HG02678 (cell line): Measurements from ENCODE around the gene AKR7A3.
"Not testable (repeated sequence)": the region's sequence is repeated elsewhere in the genome, so short reads cannot be mapped to it uniquely, and the experiment has no call there.

ENCODE experiments used
- ATAC-seq: cut with Tn5 transposase; IDR thresholded peaks from one replicate; pipeline ENCODE4 v1.9.1; 2021; ENCODE audit warnings: mild to moderate bottlenecking, moderate library complexity; ENCODE audit not compliant: unreplicated experiment

Gene AKR7A3

DNA sequence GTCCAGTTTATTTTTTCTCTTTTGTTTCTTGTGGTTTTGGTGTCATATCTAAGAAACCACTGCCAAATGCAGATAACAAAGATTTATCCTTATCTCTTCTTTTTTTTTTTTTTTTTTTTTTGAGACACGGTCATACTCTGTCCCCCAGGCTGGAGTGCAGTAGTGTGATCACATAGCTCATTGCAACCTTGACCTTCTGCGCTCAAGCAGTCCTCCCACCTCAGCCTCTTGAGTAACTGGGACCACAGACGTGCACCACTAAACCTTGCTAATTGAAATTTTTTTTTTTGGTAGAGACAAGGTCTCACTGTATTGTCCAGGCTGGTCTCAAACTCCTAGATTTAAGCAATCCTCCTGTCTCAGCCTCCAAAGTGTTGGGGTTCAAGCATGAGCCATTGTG lies 32.5 kb upstream of the AKR7A3 start:
- no peak for ATAC-seq

DNA sequence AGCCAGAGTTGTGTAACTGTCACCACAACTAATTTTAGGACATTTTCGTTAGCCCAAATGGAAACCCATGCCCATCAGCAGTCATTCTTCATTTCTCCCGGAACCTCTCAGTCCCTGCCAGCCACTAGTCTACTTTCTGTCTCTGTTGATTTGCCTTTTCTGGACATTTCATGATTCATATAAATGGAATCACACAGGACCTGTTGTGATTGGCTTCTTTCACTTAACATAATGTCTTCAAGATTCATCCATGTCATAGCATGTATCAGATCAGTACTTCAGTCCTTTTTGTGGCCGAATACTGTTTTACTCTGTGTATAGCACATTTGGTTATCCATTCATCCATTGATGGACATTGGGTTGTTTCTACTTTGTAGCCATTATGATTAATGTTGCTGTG lies 30.6 kb upstream of the AKR7A3 start:
- ATAC-seq, result no peak

DNA sequence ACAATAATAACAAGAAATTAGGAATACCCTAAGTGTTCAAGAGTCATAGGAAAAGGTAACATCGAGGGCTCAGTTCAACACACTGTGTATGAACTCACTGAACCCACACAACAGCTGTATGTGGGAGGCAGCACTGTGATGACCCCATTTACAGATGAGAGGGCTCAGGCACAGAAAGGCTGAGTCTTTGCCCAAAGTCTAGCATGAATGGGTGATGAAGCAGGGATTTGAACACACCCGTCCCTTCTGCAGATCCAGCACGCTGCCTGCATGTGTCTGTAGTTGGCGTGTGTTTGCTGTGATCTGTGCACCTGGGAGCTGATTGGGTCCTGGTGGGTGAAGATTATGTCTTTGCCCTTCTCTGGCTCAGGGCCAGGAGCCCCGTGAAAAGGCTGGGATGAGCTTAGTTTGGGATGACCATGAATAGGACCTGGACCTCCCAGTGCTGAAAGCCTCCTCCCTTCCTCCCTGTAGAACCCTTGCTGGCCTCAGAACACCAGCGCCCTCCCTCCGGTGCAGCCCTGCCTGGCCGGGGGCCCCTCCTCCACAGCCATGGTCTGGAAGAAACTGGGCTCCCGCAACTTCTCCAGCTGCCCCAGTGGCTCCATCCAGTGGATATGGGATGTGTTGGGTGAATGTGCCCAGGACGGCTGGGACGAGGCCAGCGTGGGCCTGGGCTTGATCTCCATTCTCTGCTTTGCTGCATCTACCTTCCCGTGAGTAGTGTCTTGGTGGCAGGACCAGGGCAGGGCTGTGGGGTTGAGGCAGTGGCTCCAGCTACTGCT lies 28.7 kb upstream of the AKR7A3 start:
- ATAC-seq, result no peak

DNA sequence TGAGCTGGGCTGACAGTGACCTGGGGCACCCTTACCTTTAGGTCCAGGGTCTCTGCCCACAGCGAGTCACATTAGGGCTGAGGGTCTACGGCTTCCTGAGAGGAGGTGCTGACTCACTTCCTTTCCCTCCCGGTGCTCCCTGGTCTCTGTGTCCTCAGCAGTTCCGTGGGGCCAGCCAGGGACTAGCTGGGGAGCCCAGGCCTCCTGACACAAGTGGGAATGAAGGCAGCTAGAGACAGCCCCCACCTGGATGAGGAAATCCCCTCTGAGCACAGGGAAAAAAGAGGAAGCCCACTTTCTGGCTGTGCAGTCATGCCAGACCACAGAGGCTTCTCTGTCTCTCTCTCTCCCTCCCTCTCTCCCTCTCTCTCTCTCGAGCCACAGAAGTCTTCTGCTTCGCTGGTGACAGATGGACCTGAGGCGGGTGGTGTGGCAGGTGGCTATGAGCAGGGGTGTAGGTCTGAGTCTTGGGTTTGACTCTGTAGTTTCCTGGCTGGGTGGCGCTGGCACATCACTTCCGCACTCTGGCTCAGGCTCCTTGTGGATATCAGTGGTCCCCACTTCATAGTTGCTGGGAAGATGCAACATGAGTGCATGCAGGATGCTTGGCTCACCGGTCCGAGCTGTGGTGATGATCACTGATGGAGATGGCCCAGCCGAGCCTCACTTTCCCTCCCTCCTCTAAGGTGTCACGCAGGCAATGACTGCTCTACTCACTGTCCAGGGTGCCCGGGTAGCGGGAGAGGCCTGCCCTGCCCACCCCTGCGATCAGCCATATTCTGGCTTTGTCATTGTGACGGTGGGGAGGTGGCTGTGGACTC lies 27.0 kb upstream of the AKR7A3 start:
- no peak for ATAC-seq

DNA sequence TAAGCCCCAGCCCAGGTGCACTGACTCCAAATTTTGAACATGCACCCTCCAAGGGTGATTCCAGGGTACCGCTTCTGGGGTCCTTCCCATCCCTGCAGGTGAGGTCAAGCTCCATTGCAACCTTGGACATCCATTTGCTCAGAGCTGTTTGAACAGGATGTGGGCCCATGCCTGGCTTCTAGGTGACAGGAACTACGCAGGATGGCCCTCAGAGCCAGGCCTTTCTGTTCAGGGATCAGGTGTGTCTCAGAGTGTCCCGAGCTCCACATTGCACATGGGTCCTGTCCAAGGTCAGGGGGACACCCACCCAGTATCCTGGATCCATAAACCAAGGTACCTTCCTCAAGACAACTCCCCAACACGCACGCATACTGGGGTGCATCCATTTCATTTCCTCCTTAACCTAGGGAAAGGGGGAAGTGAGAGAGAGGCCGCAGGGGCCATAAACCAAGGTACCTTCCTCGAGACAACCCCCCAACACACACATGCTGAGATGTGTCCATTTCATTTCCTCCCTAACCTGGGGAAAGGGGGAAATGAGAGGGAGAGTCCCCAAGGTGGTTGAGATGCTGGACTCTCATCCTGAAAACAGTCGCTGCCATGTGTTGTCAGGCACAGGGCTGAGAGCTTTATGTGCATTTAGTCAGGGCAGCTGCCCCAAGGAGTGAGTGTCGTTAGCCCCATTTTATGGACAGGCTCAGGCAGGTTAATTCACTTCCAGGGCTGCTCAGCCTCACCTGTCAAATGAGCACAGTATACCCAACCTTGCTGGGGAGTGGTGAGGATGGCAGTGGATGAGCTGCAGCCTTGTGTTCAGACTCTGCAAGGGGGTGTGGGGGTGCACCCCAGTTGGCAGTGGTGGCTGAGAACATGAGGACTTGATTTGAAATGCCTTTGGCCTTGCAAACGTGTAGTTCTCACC lies 25.7 kb upstream of the AKR7A3 start:
- ATAC-seq, result no peak

DNA sequence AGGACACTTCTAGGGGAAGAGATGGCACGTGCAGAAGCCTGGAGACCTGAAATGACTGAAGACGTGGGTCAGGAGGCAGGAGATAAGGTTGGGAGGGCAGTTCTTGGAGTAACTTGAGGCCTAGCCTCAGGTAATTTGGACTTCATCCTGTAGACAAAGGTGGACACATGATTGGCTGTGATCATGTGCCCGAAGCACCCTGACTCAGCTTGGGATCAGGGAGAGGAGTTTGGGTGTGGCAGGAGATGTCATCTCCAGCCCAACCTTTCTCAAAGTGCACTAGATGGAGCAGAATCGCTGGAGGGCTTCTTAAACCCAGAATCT lies 25.0 kb upstream of the AKR7A3 start:
- no peak for ATAC-seq

DNA sequence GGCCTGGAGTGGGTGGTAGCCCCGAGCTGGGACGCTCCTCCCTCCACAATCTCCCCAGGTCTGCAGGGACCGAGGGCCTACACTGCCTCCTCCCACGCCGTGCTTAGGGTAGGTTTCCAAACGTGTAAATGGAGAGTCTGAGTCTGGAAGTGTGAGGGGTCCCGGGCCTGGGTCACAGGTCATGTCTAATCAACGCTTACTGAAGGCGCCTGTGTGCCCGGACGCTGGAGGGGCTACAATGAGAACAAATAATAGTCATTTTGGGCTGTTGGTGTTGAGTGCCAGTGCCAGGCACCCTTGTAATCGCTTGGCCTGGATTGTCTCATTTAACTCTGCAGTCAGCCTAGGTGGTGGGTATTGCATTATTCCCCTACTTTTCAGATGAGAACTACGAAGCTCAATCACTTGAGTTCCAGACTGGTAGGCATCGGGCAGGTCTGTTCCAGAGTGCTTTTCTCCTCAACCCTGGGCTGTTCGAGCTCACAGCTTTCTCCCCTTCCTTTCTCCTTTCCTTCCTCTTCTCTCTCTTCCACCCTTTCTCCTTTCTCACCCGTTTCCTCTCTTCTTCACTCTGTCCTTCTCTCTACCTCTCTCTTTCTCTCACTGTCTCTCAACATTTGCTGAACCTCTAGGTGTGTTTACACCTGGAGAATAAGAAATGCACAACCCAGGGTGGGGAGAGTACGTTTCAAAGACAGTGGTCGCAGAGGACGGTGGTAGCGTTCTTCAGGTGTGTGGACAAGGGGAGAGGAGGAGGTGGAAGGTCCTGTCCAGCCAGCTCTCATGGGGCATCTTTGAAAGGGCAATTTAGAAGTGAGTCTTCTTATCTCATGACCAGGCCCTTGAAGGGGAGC lies 24.4 kb upstream of the AKR7A3 start:
- no peak for ATAC-seq

DNA sequence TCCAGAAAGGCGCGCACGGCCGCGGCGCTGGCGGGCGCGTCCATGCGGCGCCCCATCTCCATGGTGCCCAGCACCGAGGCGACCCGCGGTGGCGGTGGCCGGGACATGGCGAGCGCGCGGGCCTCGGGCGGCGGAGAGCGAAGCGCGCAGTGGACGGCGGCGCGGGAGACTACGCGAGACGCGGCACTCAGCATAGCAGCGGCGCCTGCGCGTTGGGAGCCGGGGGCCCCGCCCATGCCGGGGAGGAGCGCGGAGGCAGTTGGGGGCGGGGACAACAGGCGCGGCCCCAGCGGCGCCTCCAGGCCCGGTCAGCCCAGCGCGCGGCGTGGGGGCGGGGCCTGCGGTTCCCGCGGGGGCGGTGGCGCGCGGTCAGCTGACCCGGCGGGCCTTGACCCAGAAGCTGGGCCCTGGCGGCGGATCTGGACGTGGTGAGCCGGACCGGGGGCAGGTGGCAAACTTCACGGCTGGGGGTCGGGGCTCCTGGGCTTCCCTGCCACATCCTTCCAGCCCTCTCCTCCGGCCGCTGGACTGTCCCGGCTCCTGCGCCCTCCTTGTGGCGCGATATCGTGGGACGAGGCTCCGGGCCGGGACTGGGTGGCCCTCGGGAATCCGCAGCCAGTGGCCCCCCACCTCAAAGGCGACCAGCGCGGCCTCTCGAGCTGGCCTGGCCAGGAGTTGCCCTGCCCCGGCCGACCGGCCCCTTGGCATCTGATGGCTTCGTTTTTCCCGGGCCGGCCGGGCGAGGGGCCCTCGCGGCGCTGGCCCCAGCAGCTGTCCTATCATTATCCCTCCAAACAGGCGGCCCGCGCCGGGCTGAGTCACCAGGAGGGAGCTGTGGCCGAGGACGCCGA lies 23.6 kb upstream of the AKR7A3 start, which contains the start of the genes AKR7A2 and SLC66A1:
Gene AKR7A2 (minus strand): TSS at position 214 of the 851 bp plus-strand sequence. CDS start 20 bp downstream, at position 194.
Gene SLC66A1 (plus strand): TSS at position 396 of the 851 bp plus-strand sequence. CDS start 5,352 bp downstream, outside the sequence.
- ATAC-seq, result peak; percentile 80

DNA sequence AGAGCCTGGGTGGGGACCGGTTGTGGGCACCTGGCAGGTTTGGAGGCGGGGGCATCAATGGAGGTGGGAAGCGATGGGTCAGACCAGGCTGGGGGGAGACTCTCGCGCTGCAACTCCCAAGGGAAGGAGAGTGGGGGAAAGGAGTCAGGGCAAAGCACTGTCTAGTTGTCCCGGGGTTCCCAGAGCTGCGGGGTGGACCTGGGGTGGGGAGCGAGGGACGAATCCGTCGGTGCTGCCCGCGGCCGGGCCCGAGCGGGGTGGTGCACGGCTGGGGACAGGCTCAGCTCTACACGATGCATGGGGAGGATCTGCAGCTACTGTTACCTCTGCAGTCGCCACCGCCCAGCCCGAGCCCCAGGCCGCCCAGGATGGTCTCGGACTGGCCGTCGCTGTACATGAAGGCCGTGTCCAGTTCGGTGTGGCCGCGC lies 22.9 kb upstream of the AKR7A3 start:
- no peak for ATAC-seq

DNA sequence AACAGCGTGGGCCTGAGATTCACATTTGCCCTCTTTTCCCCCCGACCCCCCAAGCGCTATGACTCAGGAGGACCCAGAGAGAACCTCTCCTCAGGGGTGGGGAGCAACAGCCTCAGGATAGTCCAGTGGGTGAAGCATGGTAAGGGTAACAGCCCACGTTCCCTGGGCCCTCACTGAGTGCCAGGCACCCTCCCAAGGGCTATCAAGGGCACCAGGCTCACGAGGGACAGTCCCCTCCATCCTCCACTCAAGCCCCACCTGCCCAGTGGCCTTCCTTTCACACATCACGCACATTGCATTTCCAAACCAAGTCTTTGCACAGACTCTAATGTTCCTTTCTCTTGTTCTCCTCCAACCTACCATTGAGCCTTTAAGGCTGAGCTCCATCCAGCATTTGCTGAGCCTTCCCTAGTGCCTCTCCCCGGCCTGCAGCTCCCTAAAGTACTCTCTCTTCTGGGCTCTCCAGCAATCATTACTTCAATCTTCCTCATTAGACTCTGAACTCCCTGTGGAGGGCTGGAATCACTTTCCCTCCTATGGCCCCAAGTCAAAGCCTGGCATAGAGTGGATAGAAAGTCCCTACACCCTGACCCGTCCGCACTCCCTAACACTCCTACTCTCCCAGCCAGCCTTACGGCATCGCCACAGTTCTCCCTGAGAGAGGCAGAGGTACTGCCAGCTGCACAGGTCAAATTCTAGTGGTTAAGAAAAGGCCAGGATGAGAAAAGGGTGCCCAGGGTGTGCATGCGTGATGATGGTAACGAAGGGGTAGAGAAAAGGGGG lies 22.3 kb upstream of the AKR7A3 start:
- ATAC-seq, result no peak

DNA sequence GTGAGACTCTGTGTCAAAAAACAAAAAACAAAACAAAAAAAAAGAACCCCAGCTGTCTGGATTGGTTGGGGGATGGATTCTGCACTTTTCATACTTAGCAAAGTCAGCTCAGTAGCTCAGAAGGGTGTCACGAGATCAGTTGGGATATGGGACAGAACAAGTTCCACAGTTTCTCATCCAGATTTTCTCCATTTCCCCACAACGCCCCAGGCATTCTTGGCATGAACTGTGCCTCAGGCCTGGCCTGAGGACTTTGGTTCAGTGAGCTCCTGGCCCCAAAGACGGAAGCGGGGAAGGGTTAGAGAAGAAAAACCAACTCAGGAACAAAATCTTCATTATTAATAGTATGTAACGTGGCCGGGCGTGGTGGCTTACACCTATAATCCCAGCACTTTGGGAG lies 21.5 kb upstream of the AKR7A3 start:
- no peak for ATAC-seq

DNA sequence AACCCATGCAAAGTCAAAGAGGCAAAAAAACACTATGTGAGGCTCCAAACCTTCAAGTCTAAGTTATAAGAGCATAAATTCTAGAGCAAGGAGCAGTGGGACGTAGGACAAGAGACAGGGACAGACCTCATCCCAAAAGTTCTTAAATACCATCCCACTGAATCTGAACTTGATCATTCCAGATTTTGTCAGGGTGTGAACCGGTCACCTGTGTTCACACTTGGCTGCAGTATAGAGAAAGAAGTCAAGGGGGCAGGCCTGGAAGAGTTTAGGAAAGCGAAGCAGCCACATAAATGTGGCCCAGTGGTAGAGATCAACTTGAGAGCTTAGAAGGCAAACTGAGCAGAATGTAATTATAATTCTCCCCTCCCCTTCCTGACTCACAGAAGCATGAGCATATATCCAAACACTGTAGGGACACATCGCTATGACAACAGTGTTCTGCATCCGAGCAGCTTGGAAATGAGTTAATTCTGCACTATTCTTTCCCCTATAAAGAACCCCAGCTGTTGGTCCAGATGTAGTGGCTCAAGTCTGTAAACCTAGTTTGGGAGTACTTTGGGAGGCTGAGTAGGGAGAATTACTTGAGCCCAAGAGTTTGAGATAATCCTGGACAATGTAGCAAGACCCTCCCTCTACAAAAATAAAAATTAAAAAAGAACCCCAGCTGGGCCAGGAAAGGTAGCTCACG lies 20.7 kb upstream of the AKR7A3 start:
- ATAC-seq, result no peak

DNA sequence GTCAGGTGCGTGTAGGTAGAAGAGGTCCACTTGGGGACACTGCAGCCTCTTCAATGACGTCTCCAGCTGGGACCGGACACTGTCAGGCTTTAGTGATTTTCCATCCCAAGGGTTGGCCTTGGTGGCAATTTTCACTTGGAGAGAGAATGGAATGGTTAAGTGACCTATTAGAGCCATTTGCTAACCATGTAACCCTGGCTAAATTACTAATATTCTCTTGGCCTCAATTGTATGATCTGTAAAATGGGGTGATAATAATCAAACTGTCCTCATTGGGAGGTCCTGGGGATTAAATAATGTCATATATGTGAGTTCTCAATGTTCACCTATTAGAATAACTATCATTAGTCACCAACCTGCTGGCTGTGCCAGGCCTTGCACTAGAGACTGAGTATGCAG lies 19.9 kb upstream of the AKR7A3 start:
- no peak for ATAC-seq

DNA sequence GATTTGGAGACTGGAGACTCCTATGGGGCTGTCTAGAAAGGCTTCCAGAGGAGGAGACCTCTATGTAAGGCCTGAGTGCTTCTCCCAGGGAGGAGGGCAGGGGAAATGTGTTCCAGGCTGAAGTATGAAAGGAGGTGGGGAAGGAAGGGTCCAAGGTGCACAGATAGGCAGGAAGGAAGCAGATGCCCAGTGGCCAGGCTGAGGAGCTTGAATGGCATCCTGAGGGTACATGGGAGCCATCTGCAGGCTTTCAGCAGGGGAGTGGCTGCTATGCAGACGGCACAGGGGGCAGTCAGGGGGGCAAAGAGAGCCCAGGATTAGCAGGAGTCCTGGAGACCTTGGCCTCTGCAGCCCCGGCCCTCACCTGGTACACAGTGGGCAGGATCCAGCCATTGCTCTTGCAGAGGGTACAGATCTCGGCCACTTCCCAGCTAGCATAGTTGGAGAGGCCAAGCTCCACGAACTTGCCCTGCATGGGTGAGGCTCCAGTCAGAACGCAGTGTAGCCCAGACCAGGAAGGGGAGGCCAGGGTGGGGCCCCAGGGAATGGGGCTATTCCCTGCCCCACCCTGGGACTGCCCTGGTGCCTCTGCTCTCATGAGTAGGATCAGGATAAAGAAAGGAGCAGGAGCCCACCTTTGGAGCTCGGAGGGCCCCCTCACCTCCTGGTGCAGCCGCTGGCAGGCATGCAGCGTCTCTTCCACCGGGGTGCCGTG lies 19.4 kb upstream of the AKR7A3 start:
- no peak for ATAC-seq

DNA sequence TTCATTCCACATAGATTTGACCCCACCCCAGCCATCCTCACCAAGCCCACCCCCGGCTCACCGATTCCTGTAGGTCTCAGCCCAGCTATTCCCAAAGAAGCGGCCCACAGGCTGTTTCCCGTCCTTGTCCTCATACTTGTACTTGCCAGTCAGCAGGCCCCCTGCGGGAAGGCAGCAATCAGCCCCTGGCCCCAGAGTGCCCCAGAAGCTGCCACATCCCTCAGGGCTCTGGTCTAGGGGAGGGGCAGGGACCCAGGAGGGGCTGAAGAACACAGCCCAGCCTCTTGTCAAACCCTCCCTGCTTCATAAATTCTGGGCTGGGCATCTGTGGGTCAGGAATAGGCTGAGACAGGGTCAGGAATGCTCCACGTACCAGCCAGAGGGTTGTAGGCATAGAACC lies 18.4 kb upstream of the AKR7A3 start:
- ATAC-seq, result no peak

DNA sequence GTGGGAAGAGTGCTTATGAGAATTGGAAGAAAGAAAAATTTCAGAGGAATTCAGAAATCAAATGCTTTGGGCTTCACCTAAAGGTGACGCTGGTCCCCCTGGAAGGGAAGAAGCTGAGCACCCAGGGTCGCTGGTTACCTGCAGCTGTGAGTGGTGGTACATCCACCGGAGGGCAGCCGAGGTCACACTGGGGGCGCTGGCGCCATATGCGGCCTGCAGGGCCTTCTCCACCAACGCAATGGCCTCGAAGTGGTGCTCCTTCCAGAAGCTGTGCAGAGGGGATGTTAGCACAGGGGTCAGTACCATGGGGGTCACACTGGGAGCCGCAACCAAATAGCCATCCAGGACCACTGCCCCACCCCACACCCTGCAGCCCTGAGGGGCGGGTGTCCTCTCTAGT lies 17.3 kb upstream of the AKR7A3 start:
- ATAC-seq, result no peak

DNA sequence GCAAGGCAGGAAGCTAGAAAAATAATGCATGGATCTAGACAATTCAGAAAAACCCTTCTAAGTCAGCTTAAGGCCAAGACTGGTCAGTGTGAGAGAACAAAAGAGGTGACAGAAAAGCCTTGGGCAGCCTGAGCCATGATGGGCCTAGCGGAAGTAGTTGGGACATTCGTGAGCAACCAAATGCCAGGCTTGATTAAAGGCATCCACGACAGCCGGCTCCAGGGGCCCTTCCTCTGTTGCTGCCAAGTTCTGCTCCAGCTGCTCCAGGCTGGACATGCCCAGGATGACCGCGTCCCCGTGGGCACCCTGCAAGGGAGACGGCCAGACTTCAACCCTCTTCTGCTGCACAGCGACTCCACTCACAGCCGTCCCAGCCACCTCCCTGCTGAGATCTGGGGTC lies 15.5 kb upstream of the AKR7A3 start:
- not testable (repeated sequence) for ATAC-seq
